K562 (cell line): ENCODE measurements around the gene MUSTN1. TPM values are rescaled to one million over a fixed set of nuclear protein-coding genes. Genes with fewer than 3 reads are reported as not detected.

Experiments
- ATAC-seq: fragments of 200-7000 bp; cut with Tn5 transposase; 3 replicates; pipeline ENCODE4 v1.9.1; 2020; ENCODE audit warnings: moderate library complexity
- BruUV-seq: library from RNA; stranded (reverse); fragments of 400-500 nt; replicated peaks from 2 replicates; lab custom pipeline; 2021; lab: Mats Ljungman, UMichigan
- CTCF ChIA-PET: fragments of 300-600 bp; formaldehyde crosslinking; extraction: SDS; loops from one replicate; lab custom pipeline; 2021; ENCODE audit warnings: low intra/inter-chr PET ratio; lab: Yijun Ruan, JAX
- POLR2A ChIA-PET: fragments of 300-600, 350-650 bp; sonication (Branson Sonifier 250); formaldehyde crosslinking; extraction: SDS; loops from one replicate; lab custom pipeline; 2021; ENCODE audit warnings: antibody characterized with exemption, inconsistent platforms; lab: Yijun Ruan, JAX
- DNase-seq, 4 experiments: peaks; one replicate each; pipeline versions ENCODE4 v3.0.0 to v3.0.0-alpha.2; 2011 to 2018; ENCODE audit warnings: low spot score in 3 of 4, mixed read lengths in 3 of 4; ENCODE audit errors: extremely low read depth in 1 of 4
- FAIRE-seq: peaks from 2 replicates; lab custom pipeline; 2011; peaks lifted over from hg19 to GRCh38; lab: Jason Lieb, UNC
- H2AFZ ChIP-seq: 2 replicates; pipeline ENCODE4 v1.6.0; 2011; ENCODE audit warnings: low read depth, low read length, control low read depth, inconsistent platforms
- H3K27ac ChIP-seq: fragments of 200-600 bp; 3 replicates; pipeline ENCODE4 v1.8.0; 2011; ENCODE audit warnings: low read depth, mild to moderate bottlenecking, control low read depth, inconsistent platforms, low read length, moderate library complexity, mixed read lengths; ENCODE audit errors: extremely low read depth
- H3K27me3 ChIP-seq, 2 experiments: fragments of 300-600 bp in 1 of 2; 2 replicates in 1 of 2; 3 replicates in 1 of 2; pipeline versions ENCODE4 v1.6.0 to v1.8.0; 2011; ENCODE audit warnings: inconsistent platforms in 2 of 2, low read length in 2 of 2, mild to moderate bottlenecking in 1 of 2, mixed read lengths in 1 of 2, moderate library complexity in 1 of 2; ENCODE audit not compliant: control insufficient read depth in 2 of 2, insufficient read depth in 2 of 2
- H3K36me3 ChIP-seq: fragments of 300-600 bp; 3 replicates; pipeline ENCODE4 v1.8.0; 2011; ENCODE audit warnings: mild to moderate bottlenecking, low read length, inconsistent platforms; ENCODE audit not compliant: control insufficient read depth, insufficient read depth
- H3K4me1 ChIP-seq, 2 experiments: fragments of 200-600 bp in 1 of 2; replicated peaks in 1 of 2; 2 replicates in 1 of 2; 3 replicates in 1 of 2; pipeline versions ENCODE4 v1.5.1 to v1.8.0; 2011; ENCODE audit warnings: inconsistent platforms in 2 of 2, low read length in 2 of 2, mild to moderate bottlenecking in 1 of 2, mixed read lengths in 1 of 2, moderate library complexity in 1 of 2; ENCODE audit not compliant: control insufficient read depth in 2 of 2, insufficient read depth in 2 of 2
- H3K4me2 ChIP-seq: 2 replicates; pipeline ENCODE4 v1.6.1; 2011; ENCODE audit warnings: low read length, control low read depth, inconsistent platforms, mixed read lengths; ENCODE audit not compliant: insufficient read depth
- H3K4me3 ChIP-seq: fragments of 200-600 bp; sonication (generic), shearing (Covaris generic); 2 replicates; pipeline ENCODE4 v1.5.1; 2016; ENCODE audit warnings: control low read depth, inconsistent platforms
- H3K79me2 ChIP-seq: fragments of 200-600 bp; 3 replicates; pipeline ENCODE4 v1.8.0; 2011; ENCODE audit warnings: low read length, inconsistent platforms; ENCODE audit not compliant: control insufficient read depth, insufficient read depth
- H3K9ac ChIP-seq, 2 experiments: 2 replicates each; pipeline versions ENCODE4 v1.6.0 to v1.6.1; 2011; ENCODE audit warnings: low read depth in 2 of 2, low read length in 2 of 2, control low read depth in 1 of 2, inconsistent platforms in 1 of 2, mild to moderate bottlenecking in 1 of 2, mixed read lengths in 1 of 2; ENCODE audit not compliant: insufficient read depth in 1 of 2
- H3K9me1 ChIP-seq: one replicate; pipeline ENCODE4 v1.6.0; 2011; ENCODE audit warnings: inconsistent platforms, mild to moderate bottlenecking, low read length, moderate library complexity; ENCODE audit not compliant: control insufficient read depth, insufficient read depth
- H3K9me3 ChIP-seq: replicated peaks from 2 replicates; pipeline ENCODE4 v1.5.1; 2011; ENCODE audit warnings: low read depth, low read length, inconsistent platforms; ENCODE audit not compliant: control insufficient read depth, insufficient read depth
- H4K20me1 ChIP-seq: replicated peaks from 2 replicates; pipeline ENCODE4 v1.6.1; 2011; ENCODE audit warnings: low read length, inconsistent platforms, mixed read lengths; ENCODE audit not compliant: control insufficient read depth, insufficient read depth
- BHLHE40 ChIP-seq: IDR thresholded peaks from 2 replicates; pipeline ENCODE4 v1.6.1; 2011; ENCODE audit warnings: low read length, improper control_type of control experiment
- CBX3 ChIP-seq, 2 experiments: IDR thresholded peaks; 1 replicate in 1 of 2; 2 replicates in 1 of 2; pipeline ENCODE4 v1.6.1; 2012; ENCODE audit warnings: inconsistent platforms in 2 of 2, low read length in 2 of 2, borderline replicate concordance in 1 of 2, control low read depth in 1 of 2
- CC2D1A ChIP-seq: fragments of 450-650 bp; IDR thresholded peaks from 2 replicates; pipeline ENCODE4 v1.6.1; 2017; ENCODE audit warnings: mild to moderate bottlenecking
- CHCHD3 ChIP-seq: fragments of 250-450 bp; sonication (Bioruptor Pico); IDR thresholded peaks from 2 replicates; pipeline ENCODE4 v2.1.2; 2022; ENCODE audit warnings: mild to moderate bottlenecking
- DLX4 ChIP-seq: fragments of 250-450 bp; sonication (Bioruptor Pico); IDR thresholded peaks from 2 replicates; pipeline ENCODE4 v1.6.1; 2021; ENCODE audit warnings: mild to moderate bottlenecking
- GTF2B ChIP-seq: IDR thresholded peaks from 2 replicates; pipeline ENCODE4 v1.6.1; 2011; ENCODE audit not compliant: insufficient read length; ENCODE audit errors: extremely low read depth
- JUN ChIP-seq, 2 experiments: sonication (generic) in 1 of 2; formaldehyde crosslinking in 1 of 2; IDR thresholded peaks; 2 replicates each; pipeline versions ENCODE4 v1.6.1 to v1.8.0; 2012 to 2022; ENCODE audit warnings: borderline replicate concordance in 2 of 2, mild to moderate bottlenecking in 2 of 2, improper control_type of control experiment in 1 of 2, low read depth in 1 of 2, low read length in 1 of 2, missing genetic modification reagents in 1 of 2
- SAFB2 ChIP-seq: fragments of 200-400 bp; formaldehyde crosslinking; IDR thresholded peaks from 2 replicates; pipeline ENCODE4 v1.6.1; 2018; ENCODE audit warnings: borderline replicate concordance, low read length, low read depth, moderate library complexity; ENCODE audit not compliant: severe bottlenecking
- USF1 ChIP-seq: sonication (generic); formaldehyde crosslinking; IDR thresholded peaks from 2 replicates; pipeline ENCODE4 v1.9.0; 2022; ENCODE audit warnings: mild to moderate bottlenecking, missing genetic modification reagents
- ZC3H11A ChIP-seq: IDR thresholded peaks from 2 replicates; pipeline ENCODE4 v1.6.1; 2012; ENCODE audit warnings: low read depth, low read length, improper control_type of control experiment
- ZNF280B ChIP-seq: fragments of 250-450 bp; sonication (Bioruptor Pico); IDR thresholded peaks from 2 replicates; pipeline ENCODE4 v1.5.1; 2021; ENCODE audit warnings: mild to moderate bottlenecking
- ZNF436 ChIP-seq: fragments of 250-450, 450-650 bp; sonication (Bioruptor Pico); formaldehyde crosslinking; IDR thresholded peaks from 2 replicates; pipeline ENCODE4 v1.7.0; 2020; ENCODE audit warnings: mild to moderate bottlenecking
- WGBS: fragments of 100-300 bp; shearing (Covaris generic); methylation state at CpG from one replicate; pipeline ENCODE4 v1.1.6; 2016; ENCODE audit warnings: low coverage, mixed read lengths; ENCODE audit not compliant: insufficient coverage; ENCODE audit errors: missing lambda C conversion rate; 5-methylcytosine and 5-hydroxymethylcytosine counted together
- in situ Hi-C: fragments of 300-500 bp; cut with MboI; formaldehyde crosslinking; loops from 4 replicates; pipeline ENCODE4 v1.15.0; 2018; ENCODE audit warnings: inconsistent platforms, mixed read lengths
- intact Hi-C: fragments of 100-400 bp; cut with micrococcal nuclease; formaldehyde crosslinking; loops from 2 replicates; pipeline ENCODE4 v1.14.2; 2022
- polyA plus RNA-seq, 8 experiments: library from polyadenylated mRNA; depleted of rRNA in 4 of 8; stranded (reverse) in 5 of 8; unstranded in 3 of 8; fragments of >200 nt; fragmentation: Nextera tagmentation in 2 of 8; fragmentation: Illumina TruSeq in 1 of 8; extraction: Ambion mirVana in 2 of 8; extraction: Trizol in 1 of 8; gene quantifications; 2 replicates each; pipeline versions ENCODE4 v1.2.1 to v1.2.3, GENCODE V29; 2011 to 2014; ENCODE audit warnings: inconsistent platforms in 1 of 8, missing spikeins in 1 of 8
- total RNA-seq, 7 experiments: library from RNA; depleted of rRNA in 6 of 7; stranded (reverse); fragments of >200 nt in 6 of 7; fragmentation: Illumina TruSeq in 2 of 7; extraction: Trizol in 2 of 7; gene quantifications; 2 replicates each; pipeline versions ENCODE4 v1.2.1 to v1.2.3, GENCODE V29; 2011 to 2021; ENCODE audit warnings: low replicate concordance in 1 of 7

The MUSTN1 gene
- total and polyA plus RNA-seq, 9 of the 15 experiments (the other 6 are each of a cell fraction or from before 2014, with no cell fraction given), result 0.15 to 0.78 (median 0.44) TPM; not detected in 4

- no peak for TF ChIP-seq CHCHD3 (CRISPR knock-in tag)
Observed at GRCh38 chr3:52847726-52848125, 12.9 kb upstream of the MUSTN1 start (continued).

- no peaks in the 10 kb centered on the region for H3K4me1 ChIP-seq
- 0 out of 2 replicates have a peak, but pooled peaks cover 7% of the 10 kb centered on the region for H4K20me1 ChIP-seq
- no peaks in the 10 kb centered on the region for H3K9me1 ChIP-seq
- POLR2A ChIA-PET, result interaction anchor here (0.9 to 1.0 kb wide), 2 partner anchors 8 to 9 kb away, joined by 3 read pairs; no protein-coding TSS in a partner anchor
- intact Hi-C loops, result no loop called here
- no peak overlapping the region for H3K9ac ChIP-seq
- no peaks in the 10 kb centered on the region for H3K9me3 ChIP-seq
- no peaks in the 10 kb centered on the region for H3K27me3 ChIP-seq
- no peak overlapping the region for H3K4me3 ChIP-seq
- H3K27ac ChIP-seq, result no peak overlapping the region
- in situ Hi-C loops, result loop anchor here (10.0 kb wide), 1 partner anchor 228 kb away; no protein-coding TSS in a partner anchor
- FAIRE-seq (no peak), ATAC-seq (no peak), DNase-seq (no peak)
- BruUV-seq, result no TSS peak
- peaks cover 6% of the 10 kb centered on the region; the same call in 1 of the 3 replicates for H3K36me3 ChIP-seq
- H2AFZ ChIP-seq, result no peak overlapping the region
- H3K79me2 ChIP-seq, result no peaks in the 10 kb centered on the region
- no peak overlapping the region for H3K4me2 ChIP-seq
- 65% methylated on average over 3 of the region's 6 CpGs for WGBS
- TF ChIP-seq USF1 (no peak), CBX3 (IDR thresholded peaks at IDR 0.05; ENCODE audit: borderline replicate concordance in 1 of 2, low read length in 2 of 2) (no peak), DLX4 (CRISPR knock-in tag) (no peak), GTF2B (no peak), ZNF280B (no peak), BHLHE40 (no peak), CC2D1A (no peak), ZC3H11A (no peak), ZNF436 (CRISPR knock-in tag) (no peak), SAFB2 (no peak), JUN (IDR thresholded peaks at IDR 0.05; ENCODE audit: borderline replicate concordance, low read depth, low read length) (no peak), JUN (CRISPR knock-in tag; IDR thresholded peaks at IDR 0.05; ENCODE audit: borderline replicate concordance) (no peak)
- CTCF ChIA-PET, result no interaction called here
Observed at GRCh38 chr3:52847241-52847640, 12.4 kb upstream of the MUSTN1 start.
